ENCODE measurements around the gene ANKRD50.

ANKRD50 gene

GRCh38 chr4:124705393-124705792 is 7.1 kb downstream of the ANKRD50 start:
- no peak for DNase-seq

- no peak for DNase-seq
These were observed 9.4 kb downstream of the ANKRD50 start for GRCh38 chr4:124703154-124703553.

- DNase-seq, result no peak
These were observed 15.1 kb downstream of the ANKRD50 start for GRCh38 chr4:124697441-124697840.

- DNase-seq, result no peak
These were observed 16.4 kb downstream of the ANKRD50 start for GRCh38 chr4:124696182-124696581.

- no peak for DNase-seq
These were observed 17.5 kb downstream of the ANKRD50 start for GRCh38 chr4:124694946-124695598.

GRCh38 chr4:124694306-124694705 is 18.2 kb downstream of the ANKRD50 start:
- no peak for DNase-seq

- no peak for DNase-seq
These were observed 20.7 kb downstream of the ANKRD50 start for GRCh38 chr4:124691801-124692200.

GRCh38 chr4:124686279-124686678 is 26.3 kb downstream of the ANKRD50 start:
- no peak for DNase-seq

GRCh38 chr4:124685851-124686250 is 26.7 kb downstream of the ANKRD50 start:
- DNase-seq, result no peak

- DNase-seq, result no peak
These were observed 28.2 kb downstream of the ANKRD50 start for GRCh38 chr4:124684301-124684700.

GRCh38 chr4:124682384-124682783 is 30.1 kb downstream of the ANKRD50 start:
- no peak for DNase-seq

GRCh38 chr4:124666496-124666895 is 46.0 kb downstream of the ANKRD50 start:
- no peak for DNase-seq

GRCh38 chr4:124658795-124659194 is 53.7 kb downstream of the ANKRD50 start:
- DNase-seq, result no peak

GRCh38 chr4:124650614-124651013 is 61.9 kb downstream of the ANKRD50 start:
- DNase-seq, result no peak

GRCh38 chr4:124647599-124647998 is 64.9 kb downstream of the ANKRD50 start:
- no peak for DNase-seq

GRCh38 chr4:124644621-124645020 is 67.9 kb downstream of the ANKRD50 start:
- no peak for DNase-seq

- DNase-seq, result no peak
These were observed 69.7 kb downstream of the ANKRD50 start for GRCh38 chr4:124642846-124643245.

GRCh38 chr4:124641715-124642381 is 70.7 kb downstream of the ANKRD50 start:
- no peak for DNase-seq

- DNase-seq, result no peak
These were observed 72.4 kb downstream of the ANKRD50 start for GRCh38 chr4:124640022-124640730.

GRCh38 chr4:124637321-124637720 is 75.2 kb downstream of the ANKRD50 start:
- DNase-seq, result no peak

GRCh38 chr4:124636788-124637187 is 75.7 kb downstream of the ANKRD50 start:
- no peak for DNase-seq

- DNase-seq, result no peak
These were observed 77.2 kb downstream of the ANKRD50 start for GRCh38 chr4:124635331-124635730.

GRCh38 chr4:124633285-124633941 is 79.1 kb downstream of the ANKRD50 start:
- no peak for DNase-seq

GRCh38 chr4:124632439-124632838 is 80.1 kb downstream of the ANKRD50 start:
- no peak for DNase-seq
